Measurements from ENCODE around the gene MMS19.

GRCh38 chr10:97479939-97480338 lies 18.3 kb downstream of the MMS19 start:
- no peak for TF ChIP-seq RCOR1 (conservative IDR thresholded peaks at IDR 0.05; ENCODE audit: low read depth, low read length)
- no peak for TF ChIP-seq MEF2A (IDR thresholded peaks at IDR 0.05; ENCODE audit: insufficient read depth, low read depth, low read length)
- TF ChIP-seq SMC3 (IDR thresholded peaks at IDR 0.05; ENCODE audit: borderline replicate concordance, low read length), result no peak
- no peak for TF ChIP-seq TBL1XR1 (IDR thresholded peaks at IDR 0.05; ENCODE audit: low read depth, low read length)
- no peak for TF ChIP-seq SIN3A (IDR thresholded peaks at IDR 0.05; ENCODE audit: low read depth, low read length)
- no peak for TF ChIP-seq ESRRA (IDR thresholded peaks at IDR 0.05; ENCODE audit: low read length)
- no peak for TF ChIP-seq MYC (IDR thresholded peaks at IDR 0.05; ENCODE audit: insufficient read depth, insufficient read length, insufficient replicate concordance, low read length, severe bottlenecking)
- no peak for TF ChIP-seq CTCF (IDR thresholded peaks at IDR 0.05 in 2 of 3, conservative IDR thresholded peaks at IDR 0.05 in 1 of 3; ENCODE audit: control insufficient read depth in 2 of 3, extremely low read depth in 1 of 3, insufficient read depth in 1 of 3, low read depth in 3 of 3, low read length in 3 of 3)
- no peak for TF ChIP-seq POLR2A (IDR thresholded peaks at IDR 0.05; ENCODE audit: low read depth, low read length)
- no peak for TF ChIP-seq NRF1 (conservative IDR thresholded peaks at IDR 0.05; ENCODE audit: low read depth, low read length)
- TF ChIP-seq BACH1 (IDR thresholded peaks at IDR 0.05; ENCODE audit: borderline replicate concordance), result no peak
- no peak for TF ChIP-seq ZNF592 (IDR thresholded peaks at IDR 0.05)
- no peak for TF ChIP-seq HDAC2 (IDR thresholded peaks at IDR 0.05)
- TF ChIP-seq BCL3 (IDR thresholded peaks at IDR 0.05; ENCODE audit: borderline replicate concordance, insufficient read depth, low read depth, low read length, poor library complexity, severe bottlenecking), result no peak
